Lower leg skin (tissue), 4 donors: Measurements from ENCODE around the gene PTCSC3. TPM values are rescaled to one million over a fixed set of nuclear protein-coding genes. Genes with fewer than 3 reads are reported as not detected.

Source experiments
- DNase-seq, 2 donors: peaks; one replicate each; pipeline ENCODE4 v3.0.0-alpha.2; 2019; ENCODE audit warnings: low spot score in 2 of 2
- H3K4me3 ChIP-seq: fragments of 200-600 bp; sonication (generic); 2 replicates; pipeline ENCODE4 v1.5.1; 2017; ENCODE audit warnings: mild to moderate bottlenecking, low read depth; ENCODE audit not compliant: poor library complexity, severe bottlenecking
- POLR2A ChIP-seq, 2 donors: fragments of 450-650 bp; IDR thresholded peaks; one replicate each; pipeline ENCODE4 v1.6.1; 2016 to 2017; ENCODE audit warnings: antibody characterized with exemption in 2 of 2, mild to moderate bottlenecking in 1 of 2, moderate library complexity in 1 of 2
- WGBS, 2 donors: methylation state at CpG; one replicate each; pipeline ENCODE4 v1.1.5; 2018; 5-methylcytosine and 5-hydroxymethylcytosine counted together
- intact Hi-C: fragments of 100-400 bp; cut with DNase I; formaldehyde crosslinking; loops from one replicate; pipeline ENCODE4 v1.15.0; 2023; ENCODE audit warnings: low total_unique reads
- total RNA-seq, 4 donors: library from RNA; depleted of rRNA; stranded (reverse); fragments of >200 nt; gene quantifications; one replicate each; pipeline ENCODE4 v1.1.0, GENCODE V29; 2016
- TF ChIP-seq, protein P1 (sequence below), 3 donors: fragments of 450-650 bp; IDR thresholded peaks; one replicate each; pipeline ENCODE4 v1.5.1; 2016; ENCODE audit warnings: antibody characterized with exemption in 3 of 3, mild to moderate bottlenecking in 3 of 3, moderate library complexity in 2 of 3

Gene PTCSC3
- total RNA-seq, 4 donors from 2014 or later: not detected

DNA sequence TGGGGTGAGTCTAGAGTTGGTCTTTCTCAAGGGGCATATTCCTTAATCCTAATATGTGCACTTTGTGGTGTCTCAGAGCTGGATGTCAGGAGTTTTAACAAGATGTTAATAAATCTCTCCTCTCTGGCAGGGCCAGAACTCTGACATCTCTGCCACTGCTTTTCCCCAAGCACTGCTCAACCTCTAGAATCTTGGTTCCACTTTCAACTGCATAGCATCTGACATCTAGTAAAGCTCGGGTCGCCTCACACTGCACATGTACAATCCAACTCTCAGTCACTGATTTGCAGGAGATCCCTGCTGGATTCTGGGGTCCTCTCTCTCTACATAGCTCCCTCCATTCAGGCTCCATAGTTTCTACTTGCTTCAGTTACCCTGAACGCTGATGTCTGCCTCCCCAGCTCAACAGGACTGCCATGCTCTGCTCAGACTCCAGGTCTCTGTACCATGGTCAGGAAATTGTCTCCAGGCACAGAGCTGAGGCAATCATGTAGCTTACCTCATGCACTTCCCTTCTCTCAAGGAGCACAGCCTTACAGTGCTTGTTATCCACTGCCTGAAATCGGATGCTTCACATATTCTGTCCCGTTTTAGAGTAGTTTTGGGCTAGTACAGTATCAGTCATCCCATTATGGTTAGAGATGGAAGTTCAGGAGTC is 1.6 kb downstream of the PTCSC3 start:
- no peak overlapping the region for H3K4me3 ChIP-seq
- intact Hi-C loops: no loop called here
- 77 to 81% methylated on average over 5 of the region's 5 CpGs for WGBS, 2 donors
- TF ChIP-seq, protein P1, sequence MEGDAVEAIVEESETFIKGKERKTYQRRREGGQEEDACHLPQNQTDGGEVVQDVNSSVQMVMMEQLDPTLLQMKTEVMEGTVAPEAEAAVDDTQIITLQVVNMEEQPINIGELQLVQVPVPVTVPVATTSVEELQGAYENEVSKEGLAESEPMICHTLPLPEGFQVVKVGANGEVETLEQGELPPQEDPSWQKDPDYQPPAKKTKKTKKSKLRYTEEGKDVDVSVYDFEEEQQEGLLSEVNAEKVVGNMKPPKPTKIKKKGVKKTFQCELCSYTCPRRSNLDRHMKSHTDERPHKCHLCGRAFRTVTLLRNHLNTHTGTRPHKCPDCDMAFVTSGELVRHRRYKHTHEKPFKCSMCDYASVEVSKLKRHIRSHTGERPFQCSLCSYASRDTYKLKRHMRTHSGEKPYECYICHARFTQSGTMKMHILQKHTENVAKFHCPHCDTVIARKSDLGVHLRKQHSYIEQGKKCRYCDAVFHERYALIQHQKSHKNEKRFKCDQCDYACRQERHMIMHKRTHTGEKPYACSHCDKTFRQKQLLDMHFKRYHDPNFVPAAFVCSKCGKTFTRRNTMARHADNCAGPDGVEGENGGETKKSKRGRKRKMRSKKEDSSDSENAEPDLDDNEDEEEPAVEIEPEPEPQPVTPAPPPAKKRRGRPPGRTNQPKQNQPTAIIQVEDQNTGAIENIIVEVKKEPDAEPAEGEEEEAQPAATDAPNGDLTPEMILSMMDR (IDR thresholded peaks at IDR 0.05): no peak
- TF ChIP-seq POLR2A (IDR thresholded peaks at IDR 0.05): no peak
- no peak for DNase-seq

DNA sequence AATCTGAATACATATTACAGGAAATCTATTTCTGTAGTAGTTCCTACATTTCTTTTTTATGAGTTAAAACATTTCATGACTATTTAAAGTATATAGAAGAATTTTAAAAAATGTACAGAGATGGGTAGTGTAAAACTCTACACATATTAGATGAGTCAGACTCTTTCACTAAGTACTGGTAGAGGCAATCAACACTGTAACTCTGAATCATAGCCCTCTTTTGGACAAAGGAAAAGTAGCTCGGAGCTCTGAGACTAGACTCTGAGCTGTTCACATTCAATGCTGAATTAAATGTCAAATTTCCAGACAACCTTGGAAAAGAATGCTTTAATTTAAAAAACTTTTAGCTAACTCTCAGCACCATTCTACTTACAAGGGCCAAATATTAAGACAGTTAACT is 3.4 kb downstream of the PTCSC3 start:
- TF ChIP-seq, protein P1 (IDR thresholded peaks at IDR 0.05): no peak
- TF ChIP-seq POLR2A (IDR thresholded peaks at IDR 0.05): no peak
- no peak for DNase-seq
- H3K4me3 ChIP-seq: no peak overlapping the region
- WGBS, 2 donors: 43 to 46% methylated on average over 1 of the region's 1 CpG
- intact Hi-C loops: no loop called here

DNA sequence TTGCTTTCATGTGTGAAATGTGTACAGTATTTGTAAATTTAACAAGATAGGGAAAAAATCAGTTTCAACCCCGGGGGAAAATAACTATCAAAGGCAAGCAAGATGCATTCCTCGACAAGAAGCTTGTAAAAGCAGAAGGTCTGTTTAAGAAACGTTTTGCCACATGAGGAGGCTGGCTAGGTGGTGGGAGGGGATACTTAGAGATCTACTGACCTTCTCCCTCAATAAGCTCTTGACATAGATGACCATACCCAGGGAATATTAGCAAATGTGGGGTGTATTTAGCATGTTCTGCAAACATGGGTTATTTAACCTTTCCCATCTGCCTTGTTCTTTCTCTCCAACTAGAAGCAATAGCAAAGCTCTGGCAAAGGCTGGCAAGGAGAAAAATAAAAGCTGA is 4.9 kb downstream of the PTCSC3 start:
- TF ChIP-seq, protein P1 (IDR thresholded peaks at IDR 0.05): no peak
- no peak for TF ChIP-seq POLR2A (IDR thresholded peaks at IDR 0.05)
- WGBS, 2 donors: 26 to 28% methylated on average over 3 of the region's 3 CpGs
- intact Hi-C loops: no loop called here
- no peak for DNase-seq
- H3K4me3 ChIP-seq: no peak overlapping the region

DNA sequence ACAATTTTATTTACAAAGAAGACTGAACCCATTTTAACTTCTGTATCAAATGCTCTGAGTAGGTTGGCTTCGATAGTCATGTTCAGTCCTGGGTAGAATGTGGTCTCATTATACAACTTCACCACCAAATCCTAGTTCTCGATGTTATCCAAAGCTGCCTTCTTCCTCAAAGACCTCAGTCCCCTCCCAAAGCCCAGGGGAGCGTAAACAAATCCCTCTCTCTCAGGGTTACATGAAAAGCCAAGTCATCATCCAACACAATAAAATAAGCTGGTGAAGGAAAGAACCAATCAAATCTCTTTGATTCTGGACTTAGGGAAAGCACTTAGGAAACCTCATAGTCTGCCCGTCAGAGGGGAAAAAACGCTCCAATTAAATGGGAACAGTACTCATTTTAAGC is 9.1 kb downstream of the PTCSC3 start:
- DNase-seq: no peak
- intact Hi-C loops: no loop called here
- 58 to 61% methylated on average over 5 of the region's 5 CpGs for WGBS, 2 donors
- TF ChIP-seq, protein P1 (IDR thresholded peaks at IDR 0.05): no peak
- no peak for TF ChIP-seq POLR2A (IDR thresholded peaks at IDR 0.05)
- H3K4me3 ChIP-seq: no peak overlapping the region

DNA sequence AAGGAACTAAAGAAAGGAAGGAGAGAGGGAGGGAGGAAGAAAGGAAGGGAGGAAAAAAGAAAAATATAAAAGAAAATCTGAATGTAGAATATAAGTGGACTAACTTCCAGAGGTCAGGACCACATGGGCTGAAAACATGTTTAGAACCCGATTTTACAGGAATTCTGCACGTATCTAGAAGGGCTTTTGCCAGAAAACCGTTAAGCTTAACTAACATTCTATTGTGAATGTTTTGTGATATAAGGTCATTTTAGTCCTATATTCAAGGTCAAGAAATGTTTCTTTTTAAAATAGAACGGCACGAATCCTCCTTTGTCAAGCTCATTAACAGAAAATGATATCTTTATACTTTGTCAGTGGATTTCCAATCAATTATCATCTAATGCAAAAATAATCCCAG is 13.1 kb downstream of the PTCSC3 start:
- TF ChIP-seq, protein P1 (IDR thresholded peaks at IDR 0.05): no peak
- no peak for TF ChIP-seq POLR2A (IDR thresholded peaks at IDR 0.05)
- intact Hi-C loops: no loop called here
- DNase-seq: no peak
- WGBS, 2 donors: 78 to 86% methylated on average over 5 of the region's 5 CpGs
- H3K4me3 ChIP-seq: no peak overlapping the region

DNA sequence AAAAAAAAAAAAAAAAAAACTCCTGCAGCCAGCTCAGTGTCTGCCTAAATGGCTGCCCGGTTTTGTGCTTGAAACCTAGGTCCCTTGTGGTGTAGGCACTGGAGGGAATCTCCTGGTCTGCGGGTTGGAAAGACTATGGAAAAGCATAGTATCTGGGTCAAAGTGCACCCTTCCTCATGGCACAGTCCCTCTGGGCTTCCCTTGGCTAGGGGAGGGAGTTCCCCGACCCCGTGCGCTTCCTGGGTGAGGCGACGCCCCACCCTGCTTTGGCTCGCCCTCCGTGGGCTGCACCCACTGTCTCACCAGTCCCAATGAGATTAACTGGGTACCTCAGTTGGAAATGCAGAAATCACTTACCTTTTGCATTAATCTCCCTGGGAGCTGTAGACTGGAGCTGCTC is 14.3 kb downstream of the PTCSC3 start:
- intact Hi-C loops: no loop called here
- no peak overlapping the region for H3K4me3 ChIP-seq
- TF ChIP-seq, protein P1 (IDR thresholded peaks at IDR 0.05): no peak
- no peak for TF ChIP-seq POLR2A (IDR thresholded peaks at IDR 0.05)
- 64 to 74% methylated on average over 7 to 9 of the region's 9 CpGs for WGBS, 2 donors
- no peak for DNase-seq
